CD4-positive, alpha-beta T cell treated with Interleukin-4 for 1 hour (primary cell): Measurements from ENCODE around the gene LRMDA.

Source experiments
- DNase-seq, 2 donors: peaks; one replicate each; pipeline ENCODE4 v3.0.0-alpha.2; 2020 to 2022

Gene LRMDA

DNA sequence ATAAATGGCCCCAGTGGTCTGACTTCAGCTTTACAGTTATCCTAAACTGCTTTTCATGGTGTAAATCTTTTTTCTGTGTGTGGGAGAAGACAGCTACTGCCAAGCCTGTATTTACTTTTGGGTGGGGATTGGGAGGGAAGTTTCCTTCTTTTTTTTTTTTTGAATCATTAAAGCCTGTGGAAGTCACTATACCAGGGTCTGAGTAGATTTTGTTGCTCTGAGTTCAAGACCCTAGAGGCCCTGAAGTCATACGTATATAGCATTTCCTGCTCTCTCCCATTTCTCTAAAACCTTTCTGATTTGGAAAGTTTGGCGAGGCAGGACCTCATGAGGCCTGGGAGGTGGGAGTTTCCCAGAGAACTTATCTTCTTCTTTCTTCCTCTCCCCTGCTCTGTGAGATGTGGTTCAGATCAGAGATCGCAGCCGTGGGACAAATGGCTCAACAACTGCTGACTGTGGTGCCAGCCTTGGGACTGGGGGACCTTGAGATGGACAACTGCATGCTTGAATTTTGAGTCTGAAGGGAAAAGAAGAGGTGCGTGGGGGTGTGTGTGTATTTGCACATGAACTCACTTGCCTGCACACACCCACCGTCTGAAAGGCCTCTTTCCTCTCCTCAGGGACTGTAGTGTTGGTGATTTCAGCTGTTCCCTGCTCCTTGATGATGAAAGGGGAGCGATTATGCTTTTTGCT, 18.1 kb downstream of the LRMDA start:
- no peak for DNase-seq

DNA sequence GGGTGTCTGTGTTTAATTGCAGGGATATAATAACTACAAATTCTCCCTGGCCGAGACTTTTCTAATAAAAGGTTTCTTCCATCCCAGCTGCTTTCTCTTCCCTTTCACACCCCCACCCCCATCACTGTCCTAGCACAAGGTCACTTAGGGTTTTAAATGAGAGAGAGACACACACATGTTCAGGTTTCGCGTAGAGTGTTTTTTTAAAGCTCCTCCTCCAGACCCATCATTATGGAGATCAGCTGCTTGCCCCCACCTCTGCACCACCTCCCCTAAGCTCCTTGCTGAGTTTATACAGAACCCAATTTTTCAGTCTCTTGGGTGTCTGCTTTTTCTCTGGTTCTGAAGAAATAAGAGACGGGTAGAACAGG, 18.6 kb downstream of the LRMDA start:
- no peak for DNase-seq

DNA sequence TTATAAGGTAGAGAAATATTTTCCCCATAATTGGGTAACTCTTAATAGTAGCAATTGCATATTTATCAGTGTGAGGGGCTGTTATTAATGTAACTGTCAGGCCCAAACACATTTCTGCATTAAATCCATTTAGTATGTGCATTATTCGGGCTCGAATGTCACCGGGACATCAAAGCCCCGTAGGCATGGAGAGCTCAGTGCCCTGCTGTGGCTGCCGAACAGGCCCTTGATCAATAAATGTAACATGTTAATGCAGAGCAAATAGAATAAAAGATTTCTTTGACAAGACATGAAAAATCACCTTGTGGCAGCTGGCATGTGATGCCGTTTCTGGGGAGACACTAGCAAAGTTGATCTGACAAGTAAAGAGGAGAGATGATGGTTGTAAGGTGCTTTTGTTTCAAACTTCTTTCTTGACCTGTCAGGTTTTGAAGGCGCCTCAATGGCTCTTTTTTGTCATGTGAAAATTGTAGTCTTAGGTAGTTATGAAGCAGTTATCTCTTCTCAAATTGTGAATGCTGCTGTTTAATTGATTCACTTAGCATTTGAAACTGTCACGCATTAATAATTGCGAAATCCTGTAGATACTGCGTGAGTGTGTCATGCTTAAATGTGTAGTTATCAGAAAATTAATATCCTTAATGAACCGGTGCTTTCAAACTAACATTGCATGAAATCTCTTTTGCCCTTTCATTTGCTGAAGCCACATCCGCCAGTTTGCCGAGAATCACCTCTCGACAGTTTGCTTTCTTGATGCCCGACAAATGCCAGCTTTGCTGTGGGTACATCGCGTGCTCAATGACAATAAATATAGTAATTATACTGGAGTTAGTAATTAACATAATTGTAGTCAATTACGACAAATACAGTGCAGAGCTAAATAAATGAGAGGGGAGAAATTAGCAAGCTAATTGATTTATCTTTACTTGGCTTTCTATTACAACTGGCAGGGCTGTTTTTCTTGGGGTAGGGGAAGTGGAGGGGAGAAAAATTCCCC, 19.5 kb downstream of the LRMDA start:
- DNase-seq = no peak

GRCh38 chr10:75451831-75452230, 20.4 kb downstream of the LRMDA start:
- no peak for DNase-seq

DNA sequence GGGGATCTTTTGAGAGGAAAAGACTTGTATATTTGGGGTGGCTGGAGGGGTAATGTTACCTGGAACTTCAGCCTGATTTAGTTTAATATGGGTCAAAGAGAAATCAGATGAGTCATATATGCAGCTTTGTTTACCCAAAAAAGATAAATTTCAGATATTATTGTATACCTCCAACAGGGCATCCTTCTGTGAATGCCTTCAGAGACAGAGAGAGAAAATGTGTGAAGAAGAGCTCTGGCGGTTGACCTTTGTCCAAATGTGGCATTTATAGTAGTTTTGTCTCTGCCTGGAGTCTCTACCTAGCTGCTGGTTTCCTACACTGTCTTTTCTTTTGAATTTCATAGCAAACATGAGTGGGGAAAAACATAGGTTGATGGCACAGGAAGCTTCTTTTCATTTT, 21.6 kb downstream of the LRMDA start:
- DNase-seq = no peak

DNA sequence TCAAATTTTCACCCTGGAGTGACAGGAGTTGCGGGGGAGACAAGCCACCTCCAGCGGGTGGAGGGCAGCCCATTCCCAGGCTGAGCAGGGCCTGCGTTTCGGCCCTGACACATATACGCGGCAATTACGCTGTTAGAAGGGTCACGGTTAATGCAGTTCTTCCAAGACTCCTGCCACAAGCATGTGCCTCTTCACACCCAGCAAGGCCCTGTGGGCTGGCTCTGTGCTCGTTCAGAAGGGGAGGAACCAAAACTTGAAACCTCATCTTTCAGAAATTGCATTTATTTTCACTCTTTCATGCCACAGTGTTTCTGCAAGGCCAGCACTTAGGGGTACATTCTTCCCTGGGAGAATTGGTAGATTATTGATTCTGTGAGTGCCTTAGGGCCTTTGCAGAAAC, 24.7 kb downstream of the LRMDA start:
- no peak for DNase-seq

- DNase-seq = no peak
These were observed 28.6 kb downstream of the LRMDA start for GRCh38 chr10:75460059-75460458.

DNA sequence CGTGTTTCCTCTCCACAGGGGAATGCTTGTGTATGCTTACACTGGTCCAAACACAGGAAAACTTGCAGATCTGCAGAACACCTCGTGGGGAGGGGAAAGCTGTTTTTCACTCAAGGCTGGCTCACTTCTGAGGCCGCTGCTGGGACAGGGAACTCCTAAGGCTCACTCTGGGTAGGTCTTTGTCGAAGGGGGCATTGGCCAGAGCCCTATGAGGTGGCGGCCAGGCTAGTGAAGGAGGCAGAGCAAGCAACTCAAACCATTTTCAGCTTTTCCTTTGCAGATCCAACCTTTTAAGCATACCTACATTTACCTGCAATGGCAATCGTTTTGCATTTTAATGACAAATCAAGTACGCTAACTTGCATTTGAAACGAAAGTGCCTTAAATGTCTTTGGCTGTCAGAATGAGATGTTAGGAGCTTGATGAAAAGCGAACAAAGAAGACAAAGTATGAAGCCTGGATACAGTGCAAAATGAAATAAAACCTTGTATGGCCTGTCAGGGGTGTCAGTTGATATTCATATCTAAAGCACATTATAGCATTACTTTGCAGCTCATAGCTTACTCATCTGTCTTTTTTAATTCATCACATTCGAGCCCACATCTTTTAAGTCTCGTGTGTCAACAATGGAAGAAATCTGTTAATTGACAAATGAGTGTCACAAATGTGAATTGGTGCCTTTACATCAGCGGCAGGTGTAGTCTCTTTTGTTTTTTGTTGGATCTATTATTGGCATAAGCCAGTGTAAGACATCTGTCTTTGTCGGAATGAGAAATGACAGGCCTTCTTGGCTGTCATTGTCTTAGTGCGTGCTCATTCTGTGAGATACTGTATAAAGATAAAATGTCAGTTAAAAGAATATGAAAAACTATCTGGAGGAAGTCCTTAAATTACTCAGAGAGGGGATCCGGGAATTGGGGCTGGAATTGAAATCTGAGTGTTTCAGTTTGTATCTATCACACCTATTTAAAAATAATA, 30.5 kb downstream of the LRMDA start:
- DNase-seq = no peak

GRCh38 chr10:75462865-75463264, 31.4 kb downstream of the LRMDA start:
- DNase-seq = no peak

GRCh38 chr10:75464478-75465449, 33.3 kb downstream of the LRMDA start:
- DNase-seq = no peak

GRCh38 chr10:75465450-75465827, 34.0 kb downstream of the LRMDA start:
- DNase-seq = no peak

DNA sequence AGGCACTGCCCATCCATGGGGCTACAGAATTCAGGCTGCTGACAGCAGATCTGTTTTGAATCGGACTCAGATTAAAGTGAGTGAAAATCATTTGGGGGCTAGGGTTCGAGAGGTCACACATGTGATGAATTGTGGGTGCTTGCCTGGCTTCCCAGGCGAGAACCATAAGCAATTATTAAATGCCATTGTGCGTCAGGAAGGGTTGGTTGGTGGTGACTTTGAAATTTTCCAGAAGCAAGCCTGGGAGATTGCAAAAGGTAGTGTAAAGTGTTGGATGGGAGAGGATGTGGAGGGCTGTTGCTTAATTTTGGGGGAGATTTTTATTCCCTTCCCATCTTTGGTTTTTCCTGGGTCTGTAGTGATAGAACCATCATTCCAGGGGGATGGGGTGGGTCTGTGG, 34.6 kb downstream of the LRMDA start:
- no peak for DNase-seq

DNA sequence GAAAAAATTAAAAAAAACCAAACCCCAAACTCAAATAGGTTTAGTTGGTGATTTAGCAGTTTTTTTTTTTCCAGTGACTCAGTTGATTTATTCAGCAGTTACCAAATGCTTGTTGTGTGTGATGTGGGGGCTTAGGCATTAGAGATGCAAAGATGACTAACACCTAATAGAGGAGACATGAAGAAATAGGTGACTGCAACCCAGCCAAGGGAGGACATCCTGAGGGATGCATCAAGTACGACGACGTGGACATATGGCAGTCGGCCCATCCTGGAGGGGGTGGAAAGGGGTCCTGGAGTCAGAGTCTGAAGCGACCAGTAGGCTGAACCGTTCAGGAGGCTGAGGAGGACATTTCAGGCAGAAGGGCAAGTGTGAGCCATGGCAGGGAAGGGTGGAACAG, 35.5 kb downstream of the LRMDA start:
- no peak for DNase-seq

GRCh38 chr10:75468612-75469005, 37.2 kb downstream of the LRMDA start:
- DNase-seq = no peak

DNA sequence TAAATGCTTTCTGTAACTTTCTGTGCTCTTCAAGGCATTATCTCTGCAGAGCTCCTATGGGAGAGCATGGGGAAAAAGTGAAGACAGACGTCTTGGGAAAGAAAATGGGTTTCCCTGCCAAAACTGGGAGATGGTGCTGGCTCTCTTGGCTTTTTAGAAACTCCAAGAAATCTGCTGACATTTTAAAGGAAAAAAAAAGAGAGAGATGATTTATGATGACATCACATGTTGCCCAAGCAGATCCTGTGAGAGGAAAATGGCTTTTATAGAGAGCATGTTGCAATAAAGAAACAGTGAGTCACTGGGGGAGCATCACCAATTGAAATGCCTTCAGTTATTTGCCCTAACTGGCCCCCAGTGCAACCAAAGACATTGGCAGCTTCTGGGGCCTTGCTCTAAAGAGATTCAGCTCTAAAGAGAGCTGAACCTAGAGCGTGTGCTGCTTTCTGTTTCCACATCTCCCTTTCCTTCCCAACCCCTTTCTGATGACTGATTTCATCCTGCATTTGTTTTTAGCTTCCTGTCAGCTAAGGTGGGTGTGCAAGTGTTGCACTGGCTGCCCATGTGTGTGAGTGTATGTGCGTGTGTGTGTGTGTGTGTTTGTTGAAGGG, 37.7 kb downstream of the LRMDA start:
- DNase-seq = peak in 1 of 2 donors; percentile 29

- DNase-seq = no peak
These were observed 39.5 kb downstream of the LRMDA start for GRCh38 chr10:75470901-75471300.

DNA sequence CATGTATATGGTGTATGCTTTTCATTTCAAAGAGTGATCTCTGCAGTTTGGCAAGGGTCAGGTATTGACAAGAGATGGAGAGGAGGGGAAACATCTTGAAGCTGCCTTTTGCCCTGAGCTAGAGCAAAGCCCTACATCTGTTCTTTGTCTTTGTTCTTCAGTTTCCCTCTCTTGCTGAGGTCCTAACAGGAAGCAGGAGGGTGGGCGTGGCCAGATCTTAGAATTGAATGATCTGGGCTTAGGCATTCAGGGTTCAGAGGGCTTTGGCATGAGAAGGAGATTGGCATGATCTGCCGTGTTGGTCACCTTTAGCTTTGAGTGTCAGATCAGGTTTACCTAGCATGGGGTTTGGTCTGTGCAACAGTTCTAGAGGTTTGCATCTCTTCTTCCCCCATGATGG, 41.3 kb downstream of the LRMDA start:
- no peak for DNase-seq

DNA sequence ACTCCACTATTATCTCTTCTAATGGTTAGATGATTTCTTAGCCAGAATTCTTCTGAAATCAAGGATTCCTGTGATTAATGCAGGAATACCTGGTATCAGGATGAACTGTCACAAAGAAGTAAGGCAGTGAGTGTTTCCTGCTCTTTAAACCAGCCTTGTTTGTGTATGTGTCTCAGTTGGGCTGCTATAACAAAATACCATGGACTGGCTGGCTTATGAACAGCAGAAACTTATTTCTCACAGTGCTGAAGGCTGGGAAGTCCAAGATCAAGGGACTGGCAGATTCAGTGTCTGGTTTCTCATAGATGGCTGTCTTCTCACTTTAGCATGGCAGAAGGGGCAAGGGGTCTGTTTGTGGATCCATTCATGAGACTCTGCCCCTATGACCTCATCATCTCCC, 42.7 kb downstream of the LRMDA start:
- no peak for DNase-seq

GRCh38 chr10:75475460-75476182, 44.2 kb downstream of the LRMDA start:
- DNase-seq = no peak

- no peak for DNase-seq
These were observed 45.1 kb downstream of the LRMDA start for GRCh38 chr10:75476569-75476968.

DNA sequence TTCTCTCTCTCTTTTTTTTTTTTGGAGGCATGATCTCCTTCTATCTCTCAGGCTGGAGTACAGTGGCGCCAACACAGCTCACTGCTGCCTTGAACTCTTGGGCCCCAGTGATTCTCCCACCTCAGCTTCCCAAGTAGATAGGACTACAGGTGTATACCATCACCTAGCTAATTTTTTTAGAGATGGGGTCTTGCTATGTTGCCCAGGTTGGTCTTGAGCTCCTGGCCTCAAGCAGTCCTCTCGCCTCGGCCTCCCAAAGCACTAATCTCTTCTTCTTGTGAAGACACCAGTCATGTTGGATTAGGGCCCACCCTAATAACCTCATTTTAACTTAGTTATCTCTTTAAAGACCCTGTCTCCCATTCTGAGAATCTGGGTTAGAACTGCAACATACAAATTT, 45.6 kb downstream of the LRMDA start:
- DNase-seq = no peak
